GM12878 (cell line): Measurements from ENCODE around the gene ACO1. TPM values are rescaled to one million over a fixed set of nuclear protein-coding genes. Genes with fewer than 3 reads are reported as not detected.

Experiments
- ATAC-seq: fragments of 200-7000 bp; cut with Tn5 transposase; 3 replicates; pipeline ENCODE4 v1.9.1; 2020; ENCODE audit warnings: mild to moderate bottlenecking, moderate library complexity
- BruUV-seq: library from RNA; stranded (reverse); fragments of 400-500 nt; replicated peaks from 2 replicates; lab custom pipeline; 2021; lab: Mats Ljungman, UMichigan
- CTCF ChIA-PET: fragments of 300-600 bp; sonication (Branson Sonifier 250); formaldehyde crosslinking; extraction: SDS; loops from one replicate; lab custom pipeline; 2021; ENCODE audit warnings: inconsistent platforms; lab: Yijun Ruan, JAX
- POLR2A ChIA-PET: fragments of 350-600 bp; formaldehyde crosslinking; extraction: SDS; loops from one replicate; lab custom pipeline; 2021; ENCODE audit warnings: inconsistent platforms; lab: Charles Lee
- RAD21 ChIA-PET: fragments of 300-600 bp; sonication (Branson Sonifier 250); formaldehyde crosslinking; loops from one replicate; lab custom pipeline; 2023; ENCODE audit warnings: antibody characterized with exemption; ENCODE audit not compliant: unreplicated experiment; lab: Charles Lee
- SMC1A ChIA-PET: fragments of 300-600 bp; sonication (Branson Sonifier 250); formaldehyde crosslinking; loops from one replicate; lab custom pipeline; 2023; ENCODE audit not compliant: unreplicated experiment, uncharacterized antibody; lab: Charles Lee
- DNase-seq: peaks from one replicate; pipeline ENCODE4 v3.0.0-alpha.2; 2011; ENCODE audit warnings: low read depth, low spot score
- FAIRE-seq: peaks from 3 replicates; lab custom pipeline; 2011; peaks lifted over from hg19 to GRCh38; lab: Jason Lieb, UNC
- H2AFZ ChIP-seq: 2 replicates; pipeline ENCODE4 v1.6.0; 2011; ENCODE audit warnings: low read depth, low read length, control low read depth; ENCODE audit not compliant: control insufficient read depth
- H3K27ac ChIP-seq: 2 replicates; pipeline ENCODE4 v1.5.1; 2011; ENCODE audit warnings: control low read depth; ENCODE audit not compliant: control insufficient read depth, insufficient read depth
- H3K27me3 ChIP-seq, 2 experiments: replicated peaks in 1 of 2; 2 replicates each; pipeline versions ENCODE4 v1.6.0 to v1.6.1; 2011; ENCODE audit warnings: low read length in 1 of 2; ENCODE audit not compliant: control insufficient read depth in 2 of 2, insufficient read depth in 2 of 2
- H3K36me3 ChIP-seq, 2 experiments: 2 replicates each; pipeline ENCODE4 v1.5.1; 2011; ENCODE audit warnings: low read length in 1 of 2; ENCODE audit not compliant: control insufficient read depth in 2 of 2, insufficient read depth in 2 of 2
- H3K4me1 ChIP-seq: 2 replicates; pipeline ENCODE4 v1.6.1; 2011; ENCODE audit warnings: mild to moderate bottlenecking, low read length, moderate library complexity, mixed read lengths; ENCODE audit not compliant: control insufficient read depth, insufficient read depth
- H3K4me2 ChIP-seq: 2 replicates; pipeline ENCODE4 v1.6.0; 2011; ENCODE audit warnings: control low read depth; ENCODE audit not compliant: control insufficient read depth, insufficient read depth
- H3K4me3 ChIP-seq: fragments of 200-600 bp; sonication (generic); 2 replicates; pipeline ENCODE4 v1.5.1; 2016
- H3K79me2 ChIP-seq: 2 replicates; pipeline ENCODE4 v1.6.0; 2011; ENCODE audit warnings: low read length; ENCODE audit not compliant: control insufficient read depth, insufficient read depth
- H3K9ac ChIP-seq: 2 replicates; pipeline ENCODE4 v1.8.0; 2011; ENCODE audit warnings: low read length, control low read depth, mixed read lengths; ENCODE audit not compliant: control insufficient read depth, insufficient read depth
- H3K9me3 ChIP-seq: replicated peaks from 3 replicates; pipeline ENCODE4 v1.5.1; 2011; ENCODE audit warnings: mild to moderate bottlenecking, low read length; ENCODE audit not compliant: control insufficient read depth, insufficient read depth
- H4K20me1 ChIP-seq: 2 replicates; pipeline ENCODE4 v1.6.0; 2011; ENCODE audit not compliant: control insufficient read depth, insufficient read depth
- BMI1 ChIP-seq: fragments of 450-650 bp; IDR thresholded peaks from 2 replicates; pipeline ENCODE4 v1.6.1; 2016; ENCODE audit warnings: mild to moderate bottlenecking, moderate library complexity, borderline replicate concordance
- MEF2A ChIP-seq: IDR thresholded peaks from 2 replicates; pipeline ENCODE4 v1.6.1; 2011; ENCODE audit warnings: low read depth, mild to moderate bottlenecking, low read length, moderate library complexity; ENCODE audit not compliant: insufficient read depth
- MYC ChIP-seq: IDR thresholded peaks from 2 replicates; pipeline ENCODE4 v1.6.1; 2011; ENCODE audit warnings: mild to moderate bottlenecking, low read length, moderate library complexity, inconsistent platforms; ENCODE audit not compliant: insufficient read depth, insufficient replicate concordance, insufficient read length, severe bottlenecking
- NR2C1 ChIP-seq: fragments of 450-650 bp; IDR thresholded peaks from 2 replicates; pipeline ENCODE4 v1.6.1; 2017; ENCODE audit warnings: antibody characterized with exemption, mild to moderate bottlenecking, moderate library complexity
- PAX8 ChIP-seq: fragments of 450-650 bp; IDR thresholded peaks from 2 replicates; pipeline ENCODE4 v1.6.1; 2017; ENCODE audit warnings: mild to moderate bottlenecking, moderate library complexity
- PML ChIP-seq: IDR thresholded peaks from 2 replicates; pipeline ENCODE4 v1.6.1; 2012; ENCODE audit warnings: low read length, inconsistent platforms
- TCF7 ChIP-seq: IDR thresholded peaks from 2 replicates; pipeline ENCODE4 v1.6.1; 2014; ENCODE audit warnings: antibody characterized with exemption, borderline replicate concordance
- ZBED1 ChIP-seq: IDR thresholded peaks from 2 replicates; pipeline ENCODE4 v1.6.1; 2016; ENCODE audit warnings: borderline replicate concordance
- WGBS: methylation state at CpG from one replicate; pipeline ENCODE4 v1.1.6; 2016; ENCODE audit warnings: low lambda C conversion rate; ENCODE audit not compliant: insufficient replicate concordance, insufficient coverage; ENCODE audit errors: missing lambda C conversion rate; 5-methylcytosine and 5-hydroxymethylcytosine counted together
- in situ Hi-C: fragments of 300-500 bp; cut with MboI; formaldehyde crosslinking; loops from 9 replicates; pipeline ENCODE4 v1.14.3; 2018; ENCODE audit warnings: mixed read lengths
- intact Hi-C: fragments of 100-400 bp; cut with micrococcal nuclease; formaldehyde crosslinking; loops from one replicate; pipeline ENCODE4 v1.14.2; 2022; ENCODE audit not compliant: unreplicated experiment
- polyA plus RNA-seq, 11 experiments: library from polyadenylated mRNA; depleted of rRNA in 4 of 11; unstranded in 6 of 11; stranded (reverse) in 5 of 11; fragments of >200 nt; fragmentation: Nextera tagmentation in 4 of 11; fragmentation: Illumina TruSeq in 1 of 11; extraction: Ambion mirVana in 4 of 11; extraction: Trizol in 1 of 11; gene quantifications; 1 replicate in 1 of 11; 2 replicates in 10 of 11; pipeline versions ENCODE4 v1.2.1 to v1.2.3, GENCODE V29; 2011 to 2016; ENCODE audit warnings: inconsistent platforms in 2 of 11, missing spikeins in 2 of 11, low read depth in 1 of 11
- total RNA-seq, 4 experiments: library from RNA; depleted of rRNA in 3 of 4; stranded (reverse); fragments of >200 nt in 3 of 4; fragmentation: Illumina TruSeq in 1 of 4; extraction: Trizol in 1 of 4; gene quantifications; 2 replicates each; pipeline versions ENCODE4 v1.2.1 to v1.2.3, GENCODE V29; 2013 to 2021
- TF ChIP-seq, protein P1 (sequence below), 3 experiments: IDR thresholded peaks in 2 of 3; conservative IDR thresholded peaks in 1 of 3; 2 replicates each; pipeline ENCODE4 v1.5.1; 2011; ENCODE audit warnings: low read depth in 3 of 3, low read length in 3 of 3, mild to moderate bottlenecking in 3 of 3, control low read depth in 2 of 3, moderate library complexity in 2 of 3, inconsistent platforms in 1 of 3, mixed read lengths in 1 of 3; ENCODE audit not compliant: control insufficient read depth in 2 of 3, insufficient read depth in 1 of 3; ENCODE audit errors: extremely low read depth in 1 of 3
- TF ChIP-seq, protein P2 (sequence below): IDR thresholded peaks from 2 replicates; pipeline ENCODE4 v1.6.1; 2011; ENCODE audit warnings: low read depth, mild to moderate bottlenecking, low read length, moderate library complexity, borderline replicate concordance; ENCODE audit errors: extremely low read depth
- TF ChIP-seq, protein P3 (sequence below): IDR thresholded peaks from 2 replicates; pipeline ENCODE4 v1.6.1; 2011; ENCODE audit warnings: low read depth, low read length, improper control_type of control experiment, borderline replicate concordance

Gene ACO1
- total and polyA plus RNA-seq, 10 of the 15 experiments (the other 5 are each of a cell fraction or from before 2014, with no cell fraction given): 0.21 to 6.5 (median 3.3) TPM

DNA sequence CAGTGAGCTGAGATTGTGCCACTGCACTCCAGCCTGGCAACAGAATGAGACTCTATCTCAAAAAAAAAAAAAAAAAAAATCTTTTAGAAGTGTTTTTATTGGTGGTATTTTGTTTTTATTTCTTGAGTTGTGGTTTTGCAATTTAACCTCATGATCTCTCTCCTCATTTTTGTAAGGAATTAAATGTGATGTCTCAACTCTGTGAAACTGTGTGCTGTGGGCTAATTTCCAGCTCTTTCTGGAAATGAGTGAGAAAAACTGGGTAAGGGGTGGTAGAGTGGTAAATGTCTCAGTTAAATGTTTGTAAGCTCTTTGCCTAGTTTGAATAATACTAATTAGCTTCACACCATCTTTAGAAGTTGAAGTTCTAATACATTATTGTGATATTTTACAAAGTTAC is 29.0 kb downstream of the ACO1 start (continued):
- TF ChIP-seq, protein P1, sequence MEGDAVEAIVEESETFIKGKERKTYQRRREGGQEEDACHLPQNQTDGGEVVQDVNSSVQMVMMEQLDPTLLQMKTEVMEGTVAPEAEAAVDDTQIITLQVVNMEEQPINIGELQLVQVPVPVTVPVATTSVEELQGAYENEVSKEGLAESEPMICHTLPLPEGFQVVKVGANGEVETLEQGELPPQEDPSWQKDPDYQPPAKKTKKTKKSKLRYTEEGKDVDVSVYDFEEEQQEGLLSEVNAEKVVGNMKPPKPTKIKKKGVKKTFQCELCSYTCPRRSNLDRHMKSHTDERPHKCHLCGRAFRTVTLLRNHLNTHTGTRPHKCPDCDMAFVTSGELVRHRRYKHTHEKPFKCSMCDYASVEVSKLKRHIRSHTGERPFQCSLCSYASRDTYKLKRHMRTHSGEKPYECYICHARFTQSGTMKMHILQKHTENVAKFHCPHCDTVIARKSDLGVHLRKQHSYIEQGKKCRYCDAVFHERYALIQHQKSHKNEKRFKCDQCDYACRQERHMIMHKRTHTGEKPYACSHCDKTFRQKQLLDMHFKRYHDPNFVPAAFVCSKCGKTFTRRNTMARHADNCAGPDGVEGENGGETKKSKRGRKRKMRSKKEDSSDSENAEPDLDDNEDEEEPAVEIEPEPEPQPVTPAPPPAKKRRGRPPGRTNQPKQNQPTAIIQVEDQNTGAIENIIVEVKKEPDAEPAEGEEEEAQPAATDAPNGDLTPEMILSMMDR (IDR thresholded peaks at IDR 0.05 in 2 of 3, conservative IDR thresholded peaks at IDR 0.05 in 1 of 3; ENCODE audit: control insufficient read depth in 2 of 3, extremely low read depth in 1 of 3, insufficient read depth in 1 of 3, low read depth in 3 of 3, low read length in 3 of 3): no peak
- TF ChIP-seq MEF2A (no peak), NR2C1 (no peak)
- TF ChIP-seq, all 136 proteins: peak for 0

DNA sequence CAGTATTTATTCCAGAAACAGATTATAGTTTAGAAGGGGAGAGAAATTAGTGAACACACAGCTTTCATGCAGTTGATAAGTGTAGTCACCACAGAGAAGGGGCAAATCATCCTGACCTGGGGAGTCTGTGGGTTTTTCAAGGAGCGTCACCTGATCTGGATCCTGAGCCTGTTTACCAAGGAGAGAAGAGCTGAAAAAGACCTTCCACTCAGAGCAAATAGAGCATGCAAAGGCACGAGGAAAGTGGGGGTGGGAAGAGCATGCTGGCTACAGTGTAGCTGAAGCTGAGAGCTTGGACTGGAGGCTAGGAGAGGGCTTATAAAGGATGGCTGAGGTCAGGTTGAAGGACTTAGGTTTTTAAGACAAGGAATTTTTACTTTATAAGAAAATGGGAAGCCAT is 30.4 kb downstream of the ACO1 start:
- intact Hi-C loops: no loop called here
- CTCF ChIA-PET: interaction anchor here (1.7 kb wide), 2 partner anchors 35 to 165 kb away, joined by 5 to 7 read pairs; no protein-coding TSS in a partner anchor
- ATAC-seq: no peak

More for the DNA sequence above, 30.4 kb downstream of the ACO1 start:
- in situ Hi-C loops: no loop called here
- ChIA-PET POLR2A (no interaction called here), SMC1A (no interaction called here), RAD21 (interaction anchor here (0.7 kb wide), 1 partner anchor 36 kb away, joined by 3 read pairs; no protein-coding TSS in a partner anchor)
- Histone ChIP-seq H3K27me3 (no peaks in the 10 kb centered on the region), H2AFZ (no peak overlapping the region), H4K20me1 (no peaks in the 10 kb centered on the region), H3K36me3 (no peaks in the 10 kb centered on the region), H3K79me2 (no peaks in the 10 kb centered on the region), H3K27ac (no peak overlapping the region), H3K4me3 (no peak overlapping the region), H3K9me3 (no peaks in the 10 kb centered on the region), H3K9ac (no peak overlapping the region), H3K4me2 (no peak overlapping the region), H3K4me1 (no peaks in the 10 kb centered on the region)
- no TSS peak for BruUV-seq
- TF ChIP-seq, protein P2, sequence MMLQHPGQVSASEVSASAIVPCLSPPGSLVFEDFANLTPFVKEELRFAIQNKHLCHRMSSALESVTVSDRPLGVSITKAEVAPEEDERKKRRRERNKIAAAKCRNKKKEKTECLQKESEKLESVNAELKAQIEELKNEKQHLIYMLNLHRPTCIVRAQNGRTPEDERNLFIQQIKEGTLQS: no peak
- TF ChIP-seq ZBED1 (no peak), BMI1 (no peak), TCF7 (no peak), MYC (no peak), PAX8 (no peak), PML (no peak)
- TF ChIP-seq, protein P3, sequence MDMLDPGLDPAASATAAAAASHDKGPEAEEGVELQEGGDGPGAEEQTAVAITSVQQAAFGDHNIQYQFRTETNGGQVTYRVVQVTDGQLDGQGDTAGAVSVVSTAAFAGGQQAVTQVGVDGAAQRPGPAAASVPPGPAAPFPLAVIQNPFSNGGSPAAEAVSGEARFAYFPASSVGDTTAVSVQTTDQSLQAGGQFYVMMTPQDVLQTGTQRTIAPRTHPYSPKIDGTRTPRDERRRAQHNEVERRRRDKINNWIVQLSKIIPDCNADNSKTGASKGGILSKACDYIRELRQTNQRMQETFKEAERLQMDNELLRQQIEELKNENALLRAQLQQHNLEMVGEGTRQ: no peak
- no peak for DNase-seq
- no peak for FAIRE-seq
- 50% methylated on average over 2 of the region's 2 CpGs for WGBS
